NCI-H774 (cell line): Measurements from ENCODE around the gene SLC25A52.
"Not testable (repeated sequence)": the region's sequence is repeated elsewhere in the genome, so short reads cannot be mapped to it uniquely, and the experiment has no call there.

Experiments used
- DNase-seq: peaks from one replicate; lab custom pipeline; 2025; lab: John Stamatoyannopoulos, UW

Gene SLC25A52

DNA sequence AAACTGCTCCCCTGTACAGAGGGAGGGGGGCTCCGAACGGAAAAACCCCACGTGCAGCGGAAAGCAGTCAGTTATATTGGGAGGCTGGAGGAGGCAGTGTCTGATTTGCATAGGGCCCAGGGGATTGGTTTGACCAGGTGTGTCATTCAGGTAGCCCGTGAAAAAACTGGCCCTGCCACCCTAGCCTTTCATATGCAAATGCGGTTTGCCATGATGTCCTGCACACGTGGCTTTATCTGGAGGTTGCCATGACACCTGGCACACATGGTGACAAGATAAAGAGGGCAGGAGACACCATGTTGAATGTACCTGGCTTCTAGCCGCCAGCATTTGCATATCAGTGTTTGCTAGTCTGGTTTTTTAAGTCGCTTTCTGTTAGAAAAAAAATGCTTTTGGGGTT, 20.5 kb downstream of the SLC25A52 start:
- no peak for DNase-seq

DNA sequence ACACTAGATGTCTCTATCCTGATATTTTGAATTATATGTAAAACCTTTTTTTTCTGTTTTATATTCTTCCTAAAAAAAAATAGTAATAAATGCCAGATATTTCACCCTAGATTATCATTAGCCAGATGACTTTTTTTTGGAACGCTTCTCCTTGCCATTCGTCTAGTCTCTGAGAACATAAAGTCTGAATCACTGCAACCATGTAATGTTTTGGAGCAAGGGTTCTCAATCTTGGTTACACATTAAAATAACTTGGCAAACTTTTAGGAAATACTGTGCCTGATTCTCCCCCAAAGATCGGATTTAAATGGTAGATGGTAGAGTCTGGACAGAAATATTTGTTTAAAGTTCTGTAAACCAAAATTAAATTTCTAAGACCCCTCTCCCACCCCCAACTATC, 21.0 kb downstream of the SLC25A52 start:
- DNase-seq = no peak

DNA sequence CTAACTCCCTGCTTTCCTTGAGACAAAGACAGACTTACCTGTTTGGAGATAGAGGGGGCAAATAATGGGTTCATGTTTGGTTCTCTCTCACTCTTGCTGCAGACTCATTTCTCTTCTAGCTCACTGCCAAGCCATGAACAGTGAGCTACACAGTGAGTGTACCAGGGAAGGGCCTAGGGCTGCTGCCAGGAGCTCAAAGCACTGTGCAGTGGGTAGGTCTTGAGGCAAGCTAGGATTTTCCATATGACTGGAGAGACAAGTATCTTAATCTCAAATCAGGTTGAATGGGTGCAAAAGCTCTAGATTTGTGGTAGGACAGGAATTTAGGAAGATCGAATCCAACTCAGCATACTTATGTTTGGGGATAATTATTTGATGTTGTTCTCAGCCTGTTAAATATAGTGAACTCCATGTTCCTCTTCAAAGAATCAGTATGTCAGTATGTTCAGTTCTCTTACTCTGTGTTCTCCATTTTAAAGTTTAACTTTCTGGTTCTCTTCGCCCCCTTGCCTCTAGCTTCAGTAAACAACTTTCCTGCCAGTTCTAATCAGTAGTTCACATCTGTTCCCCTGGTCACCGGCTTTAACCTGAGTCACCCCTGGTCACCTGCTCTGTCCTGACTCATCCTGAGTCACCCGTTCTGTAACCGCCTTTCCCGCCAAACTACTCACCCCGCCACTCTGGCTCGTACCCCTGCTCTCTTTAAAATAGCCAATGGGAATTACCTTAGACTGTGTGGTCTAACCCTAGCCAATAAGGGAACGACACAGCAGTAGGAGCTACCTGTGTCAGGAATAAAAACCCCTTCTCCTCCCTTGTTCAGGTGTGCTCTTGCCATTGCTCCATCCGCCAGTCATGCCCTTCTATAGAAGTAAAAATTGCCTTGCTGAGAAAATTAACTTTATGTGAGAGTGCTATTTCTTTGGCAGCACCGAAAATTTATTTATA, 21.9 kb downstream of the SLC25A52 start:
- DNase-seq = no peak

DNA sequence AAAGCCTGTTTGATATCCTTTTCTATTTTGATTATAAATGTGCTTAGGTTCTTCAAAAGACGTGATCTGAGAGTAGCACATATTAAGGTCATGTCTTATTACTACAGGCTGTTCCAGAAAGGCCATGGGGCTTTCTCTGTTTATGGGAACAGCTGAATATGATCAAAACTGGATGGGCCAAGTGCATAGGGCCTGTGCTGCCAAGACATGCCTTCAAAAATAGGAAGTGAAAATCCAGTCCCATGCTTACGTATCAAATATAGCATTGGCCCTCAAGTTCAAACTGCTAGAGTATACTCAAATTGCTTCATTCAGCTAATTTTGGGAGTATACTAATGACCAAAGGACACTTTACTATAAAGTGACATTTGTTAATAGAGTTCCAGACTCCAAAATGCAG, 24.1 kb downstream of the SLC25A52 start:
- DNase-seq = no peak

DNA sequence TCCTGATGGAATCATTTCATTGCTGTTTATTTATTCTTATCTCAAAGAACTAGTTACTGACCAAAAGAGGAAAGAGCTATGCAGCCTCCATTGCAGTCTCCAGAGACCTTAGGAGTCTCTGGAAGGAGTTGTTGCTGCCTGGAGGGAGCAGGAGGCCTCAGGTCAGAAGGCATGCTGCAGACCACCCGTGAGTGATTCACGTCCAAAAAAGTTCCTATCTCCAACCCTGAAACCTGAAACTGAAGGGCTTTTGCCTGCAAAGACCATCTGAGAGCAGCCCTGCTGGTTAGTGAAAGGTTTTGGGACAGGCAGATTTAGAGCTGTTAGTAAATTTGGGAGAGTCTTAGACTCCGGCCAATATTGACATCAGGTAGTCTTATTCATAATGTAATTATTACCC, 29.1 kb downstream of the SLC25A52 start:
- DNase-seq = no peak

DNA sequence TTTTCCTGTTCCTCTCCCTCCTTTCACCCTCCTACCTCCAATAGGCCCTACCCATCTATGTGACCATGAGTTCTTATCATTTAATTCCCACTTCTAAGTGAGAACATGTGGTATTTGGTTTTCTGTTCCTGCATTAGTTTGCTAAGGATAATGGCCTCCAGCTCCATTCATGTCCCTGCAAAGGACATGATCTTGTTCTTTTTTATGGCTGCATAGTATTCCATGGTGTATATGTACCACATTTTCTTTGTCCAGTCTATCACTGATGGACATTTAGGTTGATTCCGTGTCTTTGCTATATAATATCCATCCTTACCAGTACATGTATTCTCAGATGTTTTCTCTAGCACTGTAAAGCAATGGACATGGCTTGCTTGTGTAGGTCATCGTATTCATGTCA, 31.5 kb downstream of the SLC25A52 start:
- not testable (repeated sequence) for DNase-seq

DNA sequence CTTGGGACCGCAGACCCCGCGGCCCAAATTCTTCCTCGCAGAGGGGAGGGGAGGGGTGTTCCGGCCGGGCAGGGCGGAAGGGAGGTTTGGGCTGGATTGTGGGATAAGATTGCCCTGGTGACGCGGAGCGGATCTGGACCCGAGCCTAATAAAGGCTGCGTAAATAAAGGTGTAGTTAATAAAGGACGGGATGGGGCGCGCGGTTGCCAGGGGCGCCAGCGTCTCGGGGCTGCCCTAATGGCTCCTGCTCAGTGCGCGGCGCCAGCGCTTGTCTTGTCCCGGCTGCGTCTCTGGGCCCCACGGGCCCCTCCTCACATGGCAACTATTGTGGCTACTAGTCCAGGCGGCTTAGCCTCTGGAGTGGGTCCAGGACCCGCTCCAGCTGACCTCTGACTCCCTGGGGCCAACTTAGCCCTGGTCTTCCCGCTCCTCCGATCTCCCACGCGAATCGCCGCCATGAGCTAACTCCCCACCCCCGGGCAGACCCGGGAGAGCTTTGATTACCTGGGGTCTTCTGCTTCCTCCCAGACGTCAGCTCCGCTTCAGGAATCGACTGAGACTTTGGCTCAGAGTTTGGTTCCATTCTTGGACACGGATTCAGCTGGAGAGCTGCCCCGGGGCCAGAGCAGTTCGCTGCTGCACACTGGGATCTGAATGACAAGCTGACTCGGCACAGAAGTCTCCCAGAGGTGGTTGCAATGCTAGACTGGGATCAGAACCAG, 36.5 kb downstream of the SLC25A52 start:
- DNase-seq = no peak

DNA sequence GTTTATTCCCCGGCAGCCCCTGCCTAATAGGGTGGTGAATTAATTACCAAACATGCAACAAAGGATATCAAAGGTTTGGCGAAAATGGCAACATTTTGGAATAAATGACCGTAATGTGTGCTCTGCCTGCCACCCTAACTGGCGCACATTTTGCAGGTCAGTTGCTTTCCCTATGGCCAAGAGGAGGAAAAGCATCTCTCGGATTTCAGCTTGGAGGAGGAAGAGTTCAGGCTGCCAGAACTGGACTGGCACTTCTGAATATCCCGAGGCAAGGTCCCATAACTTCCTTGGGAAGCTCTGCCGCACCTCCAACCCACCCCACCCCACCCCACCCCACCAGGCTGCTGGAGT, 37.1 kb downstream of the SLC25A52 start:
- no peak for DNase-seq

DNA sequence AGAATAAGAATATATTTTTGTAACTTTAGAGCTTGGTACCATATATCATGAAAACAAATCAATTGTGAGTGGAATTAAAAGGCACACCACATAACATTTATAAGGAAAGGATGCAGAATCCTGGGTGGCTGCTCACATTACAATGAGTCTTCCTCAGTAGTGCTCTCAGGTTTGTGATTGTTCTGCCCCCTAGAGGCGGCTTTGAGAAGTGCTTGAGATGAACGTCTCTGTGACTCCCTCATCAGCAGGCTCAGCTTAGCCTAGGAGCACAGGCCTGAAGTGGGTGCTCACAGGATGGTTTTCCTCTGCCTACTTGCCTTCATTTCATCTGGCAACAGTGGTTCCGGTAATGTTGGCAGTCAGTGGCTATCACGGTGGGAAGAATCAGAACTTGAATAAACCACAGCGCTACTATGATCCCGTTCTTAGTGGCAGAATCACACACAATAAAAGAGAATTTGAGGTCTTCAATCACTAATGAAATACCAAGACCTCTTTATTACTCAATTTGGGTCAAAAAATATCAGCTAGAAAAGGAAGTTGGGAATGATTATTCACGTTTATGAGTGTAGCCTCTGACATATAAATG, 38.2 kb downstream of the SLC25A52 start:
- peak; percentile 67 for DNase-seq

DNA sequence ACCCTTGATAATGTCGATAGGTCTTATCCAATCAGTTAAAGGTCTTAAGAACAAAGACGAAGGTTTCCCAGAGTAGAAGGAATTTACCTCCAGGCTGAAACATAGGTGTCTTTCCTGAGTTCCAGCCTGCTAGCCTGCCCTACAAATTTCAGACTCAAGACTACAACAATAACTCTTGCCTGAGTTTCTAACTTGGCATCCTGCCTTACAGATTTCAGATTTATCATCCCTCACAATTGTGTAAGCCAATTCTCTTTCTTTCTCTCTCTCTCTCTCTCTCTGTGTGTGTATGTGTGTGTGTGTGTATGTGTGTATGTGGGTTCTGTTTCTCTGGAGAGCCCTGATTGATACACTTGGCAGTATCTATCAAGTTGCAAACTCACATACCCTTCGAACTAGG, 39.1 kb downstream of the SLC25A52 start:
- no peak for DNase-seq

DNA sequence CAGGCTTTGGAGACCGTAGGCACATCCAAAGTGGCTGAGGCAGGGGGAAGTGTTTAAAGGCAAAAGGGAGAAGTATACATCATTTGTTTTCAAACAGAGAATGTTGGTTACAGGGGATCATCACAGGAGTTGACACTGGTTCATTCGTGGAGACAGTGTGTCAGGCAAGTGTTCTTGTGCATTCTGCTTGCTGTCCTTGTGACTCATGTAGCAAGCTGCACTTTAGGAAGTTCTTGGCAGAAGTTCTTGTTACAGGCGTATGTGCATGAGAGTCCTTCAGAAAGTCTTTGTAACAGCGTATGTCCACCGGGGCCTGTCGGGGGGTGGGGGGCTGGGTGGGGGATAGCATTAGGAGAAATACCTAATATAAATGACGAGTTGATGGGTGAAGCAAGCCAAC, 39.8 kb downstream of the SLC25A52 start:
- no peak for DNase-seq

DNA sequence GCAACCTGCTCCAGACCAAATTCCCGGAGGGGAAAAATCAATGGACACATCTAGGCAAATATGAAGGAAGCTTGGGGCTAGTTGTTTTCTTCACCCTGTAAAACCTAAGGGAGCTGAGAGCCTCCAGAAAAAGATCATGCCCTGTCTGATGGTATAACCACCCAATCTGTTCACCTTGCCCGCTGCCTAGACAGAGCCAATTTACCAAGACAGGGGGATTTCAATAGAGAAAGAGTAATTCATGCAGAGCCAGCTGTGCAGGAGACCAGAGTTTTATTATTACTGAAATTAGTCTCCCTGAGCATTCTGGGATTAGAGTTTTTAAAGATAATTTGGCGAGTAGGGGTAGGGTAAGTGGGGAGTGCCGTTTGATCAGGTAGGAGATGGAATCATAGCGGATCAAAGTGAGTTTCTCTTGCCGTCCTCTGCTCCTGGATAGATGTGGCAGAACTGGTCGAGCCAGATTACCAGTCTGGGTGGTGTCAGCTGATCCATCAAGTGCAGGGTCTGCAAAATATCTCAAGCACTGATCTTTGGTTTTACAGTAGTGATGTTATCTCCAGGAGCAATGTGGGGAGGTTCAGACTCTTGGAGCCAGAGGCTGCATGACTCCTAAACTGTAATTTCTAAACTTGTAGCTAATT, 41.2 kb downstream of the SLC25A52 start:
- DNase-seq = no peak

DNA sequence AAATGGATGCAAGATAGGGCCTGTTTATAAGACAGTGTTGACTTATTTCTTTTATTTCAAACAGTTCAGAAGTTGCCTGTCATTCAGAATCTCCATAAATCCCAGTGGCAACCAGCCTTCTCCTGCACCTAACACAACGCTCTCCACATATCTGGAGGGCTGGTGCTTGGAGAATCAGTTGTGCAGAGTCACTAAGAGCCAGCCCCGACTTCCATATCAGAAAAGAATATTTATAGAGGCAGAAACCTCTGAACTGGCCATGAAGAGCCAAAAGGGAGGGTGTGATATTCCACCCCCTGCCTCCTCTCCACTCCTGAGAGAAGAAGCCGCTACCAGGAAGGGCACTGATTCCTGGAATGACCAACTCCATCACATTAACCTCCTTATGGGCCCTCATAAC, 42.3 kb downstream of the SLC25A52 start:
- DNase-seq = no peak

DNA sequence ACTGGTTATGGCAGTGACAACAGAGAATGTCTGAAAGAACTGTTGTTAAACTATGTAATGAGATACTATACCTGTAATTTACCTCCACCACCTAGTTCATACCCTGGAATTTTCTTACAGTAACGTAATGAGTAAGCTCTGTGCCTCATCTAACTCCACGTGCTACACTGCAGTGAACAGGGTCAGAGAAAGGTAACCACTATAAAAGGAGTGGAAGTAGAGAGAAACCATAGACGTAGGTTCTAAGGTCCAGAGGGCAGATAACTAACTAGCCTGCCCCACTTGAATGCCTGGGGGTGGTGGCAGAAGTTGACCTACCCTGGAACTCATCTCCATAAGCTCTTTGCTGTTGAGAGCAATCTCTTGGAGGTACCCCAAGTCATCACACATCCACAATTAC, 44.3 kb downstream of the SLC25A52 start:
- DNase-seq = no peak

DNA sequence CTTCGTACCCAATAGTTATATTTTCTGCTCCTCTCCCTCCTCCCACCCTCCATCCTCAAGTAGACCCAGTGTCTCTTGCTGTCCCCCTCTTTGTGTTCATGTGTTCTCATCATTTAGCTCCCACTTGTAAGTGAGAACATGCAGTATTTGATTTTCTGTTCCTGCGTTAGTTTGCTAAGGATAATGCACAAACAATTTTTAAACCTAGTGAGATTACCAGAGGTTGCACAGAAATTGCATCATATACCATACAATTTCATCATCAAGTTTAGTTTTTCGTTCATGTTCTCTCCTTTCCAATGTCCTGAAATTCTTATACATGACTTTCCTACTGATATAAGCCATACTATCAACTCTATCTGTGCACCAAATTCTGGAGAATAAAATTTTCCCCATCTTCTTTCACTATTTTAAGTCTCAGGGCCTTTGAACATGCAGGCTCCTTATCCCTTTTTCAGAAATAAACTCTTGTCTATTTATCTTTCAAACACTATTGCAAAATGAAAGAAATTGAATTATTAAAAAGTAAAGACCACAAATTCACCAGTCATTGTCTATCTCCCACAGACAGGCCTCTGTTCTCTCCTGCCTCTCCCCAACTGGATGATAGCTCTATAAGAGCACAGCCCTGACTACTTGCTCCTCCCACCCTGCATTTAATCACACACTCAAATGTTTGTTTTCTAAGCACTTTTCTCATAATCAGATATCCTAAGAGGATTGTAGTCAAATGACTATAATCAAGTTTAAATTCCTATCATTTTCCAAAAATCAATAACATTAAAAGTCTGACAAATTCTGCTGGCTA, 49.1 kb downstream of the SLC25A52 start:
- no peak for DNase-seq

DNA sequence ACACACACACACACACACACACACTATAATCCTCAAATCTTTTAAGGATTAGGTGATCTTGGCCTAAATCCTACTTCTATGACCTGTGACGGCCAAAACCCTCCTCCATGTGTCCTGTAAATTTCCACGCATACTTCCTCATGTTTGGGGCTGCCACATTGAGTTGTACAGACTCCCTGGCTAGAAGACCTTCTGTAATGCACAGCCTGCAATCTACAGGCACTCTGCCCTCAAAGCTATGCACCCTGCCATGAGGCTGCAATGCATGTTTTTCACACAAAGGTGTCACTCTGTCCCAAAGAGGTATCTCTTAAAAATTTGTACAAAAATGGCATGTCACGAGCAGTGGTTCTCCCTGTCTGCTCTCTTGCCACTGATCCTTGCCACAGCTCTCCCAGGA, 49.9 kb downstream of the SLC25A52 start:
- no peak for DNase-seq
